DOHH2 (cell line): ENCODE data around the gene STK32B.

Experiments
- CTCF ChIP-seq: fragments of 200-600 bp; sonication (generic); IDR thresholded peaks from one replicate; pipeline ENCODE4 v1.5.1; 2014; ENCODE audit warnings: antibody characterized with exemption, mild to moderate bottlenecking, low read depth, low read length; ENCODE audit not compliant: poor library complexity, severe bottlenecking
- EZH2phosphoT487 ChIP-seq: fragments of 200-600 bp; sonication (generic); IDR thresholded peaks from 2 replicates; pipeline ENCODE4 v1.6.1; 2017; ENCODE audit warnings: borderline replicate concordance, mild to moderate bottlenecking, antibody characterized with exemption, low read length, moderate library complexity, mixed read lengths

GRCh38 chr4:5524446-5525299 lies 473.4 kb downstream of the STK32B start:
- no peak for TF ChIP-seq EZH2phosphoT487
- no peak for TF ChIP-seq CTCF
